ENCODE data around the gene CKAP5. TPM values are rescaled to one million over a fixed set of nuclear protein-coding genes. Genes with fewer than 3 reads are reported as not detected.

Gene CKAP5
- total RNA-seq, 1 experiment from 2014 or later = 171 TPM

GRCh38 chr11:46743693-46744339, 102.3 kb downstream of the CKAP5 start (continued):
- TF ChIP-seq, protein P1, sequence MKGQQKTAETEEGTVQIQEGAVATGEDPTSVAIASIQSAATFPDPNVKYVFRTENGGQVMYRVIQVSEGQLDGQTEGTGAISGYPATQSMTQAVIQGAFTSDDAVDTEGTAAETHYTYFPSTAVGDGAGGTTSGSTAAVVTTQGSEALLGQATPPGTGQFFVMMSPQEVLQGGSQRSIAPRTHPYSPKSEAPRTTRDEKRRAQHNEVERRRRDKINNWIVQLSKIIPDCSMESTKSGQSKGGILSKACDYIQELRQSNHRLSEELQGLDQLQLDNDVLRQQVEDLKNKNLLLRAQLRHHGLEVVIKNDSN (CRISPR knock-in tag; IDR thresholded peaks at IDR 0.05) = no peak
- TF ChIP-seq ZNF263 (CRISPR knock-in tag; IDR thresholded peaks at IDR 0.05; ENCODE audit: low read depth) (no peak), ZBTB43 (CRISPR knock-in tag; IDR thresholded peaks at IDR 0.05) (no peak)

GRCh38 chr11:46743043-46743442, 103.0 kb downstream of the CKAP5 start:
- ATAC-seq (no peak), DNase-seq (ENCODE audit: low spot score) (no peak)
- TF ChIP-seq, protein P2, sequence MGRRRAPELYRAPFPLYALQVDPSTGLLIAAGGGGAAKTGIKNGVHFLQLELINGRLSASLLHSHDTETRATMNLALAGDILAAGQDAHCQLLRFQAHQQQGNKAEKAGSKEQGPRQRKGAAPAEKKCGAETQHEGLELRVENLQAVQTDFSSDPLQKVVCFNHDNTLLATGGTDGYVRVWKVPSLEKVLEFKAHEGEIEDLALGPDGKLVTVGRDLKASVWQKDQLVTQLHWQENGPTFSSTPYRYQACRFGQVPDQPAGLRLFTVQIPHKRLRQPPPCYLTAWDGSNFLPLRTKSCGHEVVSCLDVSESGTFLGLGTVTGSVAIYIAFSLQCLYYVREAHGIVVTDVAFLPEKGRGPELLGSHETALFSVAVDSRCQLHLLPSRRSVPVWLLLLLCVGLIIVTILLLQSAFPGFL (CRISPR knock-in tag; IDR thresholded peaks at IDR 0.05; ENCODE audit: borderline replicate concordance) = no peak
- no peak for TF ChIP-seq ZNF138 (CRISPR knock-in tag; conservative IDR thresholded peaks at IDR 0.05)
- TF ChIP-seq SP1 (CRISPR knock-in tag; conservative IDR thresholded peaks at IDR 0.05) = no peak
- no peak for TF ChIP-seq ZNF423 (CRISPR knock-in tag; IDR thresholded peaks at IDR 0.05)
- TF ChIP-seq FOXJ3 (CRISPR knock-in tag; IDR thresholded peaks at IDR 0.05; ENCODE audit: borderline replicate concordance) = no peak
- TF ChIP-seq, protein P3, sequence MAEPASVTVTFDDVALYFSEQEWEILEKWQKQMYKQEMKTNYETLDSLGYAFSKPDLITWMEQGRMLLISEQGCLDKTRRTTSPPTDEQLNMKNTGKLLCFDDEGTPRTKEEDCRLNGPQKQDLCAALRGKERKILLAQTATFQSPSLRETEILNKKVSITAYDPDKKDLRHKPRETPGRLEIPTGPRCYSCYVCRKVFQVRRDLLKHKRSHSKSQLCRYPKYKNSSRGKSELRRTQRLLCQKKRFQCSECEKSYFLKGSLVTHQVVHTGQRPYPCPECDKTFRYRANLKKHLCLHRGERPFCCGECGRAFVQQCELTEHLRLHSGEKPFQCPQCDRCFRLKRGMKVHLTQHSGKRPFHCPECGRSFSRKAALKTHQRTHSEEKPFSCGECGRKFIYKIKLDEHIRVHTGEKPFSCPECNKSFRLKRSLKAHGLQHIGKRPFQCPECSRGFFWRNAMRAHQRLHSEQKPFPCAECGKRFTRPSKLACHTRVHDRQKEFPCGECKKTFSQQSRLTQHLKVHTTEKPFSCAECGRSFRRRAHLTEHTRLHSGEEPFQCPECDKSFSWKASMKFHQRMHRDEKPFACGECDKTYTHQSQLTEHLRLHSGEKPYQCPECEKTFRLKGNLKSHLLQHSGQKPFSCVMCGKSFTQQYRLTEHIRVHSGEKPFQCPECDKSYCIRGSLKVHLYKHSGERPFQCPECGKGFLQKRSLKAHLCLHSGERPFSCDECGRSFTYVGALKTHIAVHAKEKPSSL (CRISPR knock-in tag; conservative IDR thresholded peaks at IDR 0.05) = no peak
- TF ChIP-seq, protein P1 (CRISPR knock-in tag; IDR thresholded peaks at IDR 0.05) = no peak
- TF ChIP-seq NR2C2 (CRISPR knock-in tag; IDR thresholded peaks at IDR 0.05) = no peak
- TF ChIP-seq, protein P4, sequence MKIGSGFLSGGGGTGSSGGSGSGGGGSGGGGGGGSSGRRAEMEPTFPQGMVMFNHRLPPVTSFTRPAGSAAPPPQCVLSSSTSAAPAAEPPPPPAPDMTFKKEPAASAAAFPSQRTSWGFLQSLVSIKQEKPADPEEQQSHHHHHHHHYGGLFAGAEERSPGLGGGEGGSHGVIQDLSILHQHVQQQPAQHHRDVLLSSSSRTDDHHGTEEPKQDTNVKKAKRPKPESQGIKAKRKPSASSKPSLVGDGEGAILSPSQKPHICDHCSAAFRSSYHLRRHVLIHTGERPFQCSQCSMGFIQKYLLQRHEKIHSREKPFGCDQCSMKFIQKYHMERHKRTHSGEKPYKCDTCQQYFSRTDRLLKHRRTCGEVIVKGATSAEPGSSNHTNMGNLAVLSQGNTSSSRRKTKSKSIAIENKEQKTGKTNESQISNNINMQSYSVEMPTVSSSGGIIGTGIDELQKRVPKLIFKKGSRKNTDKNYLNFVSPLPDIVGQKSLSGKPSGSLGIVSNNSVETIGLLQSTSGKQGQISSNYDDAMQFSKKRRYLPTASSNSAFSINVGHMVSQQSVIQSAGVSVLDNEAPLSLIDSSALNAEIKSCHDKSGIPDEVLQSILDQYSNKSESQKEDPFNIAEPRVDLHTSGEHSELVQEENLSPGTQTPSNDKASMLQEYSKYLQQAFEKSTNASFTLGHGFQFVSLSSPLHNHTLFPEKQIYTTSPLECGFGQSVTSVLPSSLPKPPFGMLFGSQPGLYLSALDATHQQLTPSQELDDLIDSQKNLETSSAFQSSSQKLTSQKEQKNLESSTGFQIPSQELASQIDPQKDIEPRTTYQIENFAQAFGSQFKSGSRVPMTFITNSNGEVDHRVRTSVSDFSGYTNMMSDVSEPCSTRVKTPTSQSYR (CRISPR knock-in tag; IDR thresholded peaks at IDR 0.05) = no peak
- TF ChIP-seq TEAD4 (CRISPR knock-in tag; IDR thresholded peaks at IDR 0.05) = no peak
- TF ChIP-seq FOXP1 (CRISPR knock-in tag; IDR thresholded peaks at IDR 0.05; ENCODE audit: borderline replicate concordance) = no peak
- TF ChIP-seq, protein P5, sequence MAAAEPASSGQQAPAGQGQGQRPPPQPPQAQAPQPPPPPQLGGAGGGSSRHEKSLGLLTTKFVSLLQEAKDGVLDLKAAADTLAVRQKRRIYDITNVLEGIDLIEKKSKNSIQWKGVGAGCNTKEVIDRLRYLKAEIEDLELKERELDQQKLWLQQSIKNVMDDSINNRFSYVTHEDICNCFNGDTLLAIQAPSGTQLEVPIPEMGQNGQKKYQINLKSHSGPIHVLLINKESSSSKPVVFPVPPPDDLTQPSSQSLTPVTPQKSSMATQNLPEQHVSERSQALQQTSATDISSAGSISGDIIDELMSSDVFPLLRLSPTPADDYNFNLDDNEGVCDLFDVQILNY (CRISPR knock-in tag; IDR thresholded peaks at IDR 0.05) = no peak
- no peak for TF ChIP-seq EMX1 (CRISPR knock-in tag; IDR thresholded peaks at IDR 0.05)
- no peak for TF ChIP-seq NR1H2 (CRISPR knock-in tag; IDR thresholded peaks at IDR 0.05)
- TF ChIP-seq ATF3 (CRISPR knock-in tag; conservative IDR thresholded peaks at IDR 0.05) = no peak
- TF ChIP-seq TEAD1 (CRISPR knock-in tag; IDR thresholded peaks at IDR 0.05) = no peak
- no peak for TF ChIP-seq CBFB (CRISPR knock-in tag; IDR thresholded peaks at IDR 0.05; ENCODE audit: low read depth)
- POLR2A ChIA-PET = no interaction called here
- Mint-ChIP-seq H3K9me3 (no peaks in the 10 kb centered on the region), H3K36me3 (peaks cover 66% of the 10 kb centered on the region), H3K4me3 (no peak overlapping the region), H3K4me1 (peaks cover 5% of the 10 kb centered on the region; the same call in 1 of the 2 replicates), H3K27me3 (ENCODE audit: low read depth) (no peaks in the 10 kb centered on the region), H3K27ac (no peak overlapping the region; the same call in 1 of the 2 replicates)
- CTCF ChIA-PET = interaction anchor here (0.5 to 1.1 kb wide), 2 partner anchors 265 to 517 kb away, joined by 3 read pairs; no protein-coding TSS in a partner anchor
